GM21515 (cell line): Measurements from ENCODE around the gene ONECUT2.
"Not testable (repeated sequence)": the region's sequence is repeated elsewhere in the genome, so short reads cannot be mapped to it uniquely, and the experiment has no call there.

Experiments used
- ATAC-seq: cut with Tn5 transposase; IDR thresholded peaks from one replicate; pipeline ENCODE4 v1.9.1; 2021; ENCODE audit not compliant: unreplicated experiment

The ONECUT2 gene

GRCh38 chr18:57434536-57435494, at the start of gene ONECUT2:
ONECUT2 (plus strand) TSS chr18:57435374; CDS start chr18:57435717, 343 bp downstream.
- peak; percentile 78 for ATAC-seq

DNA sequence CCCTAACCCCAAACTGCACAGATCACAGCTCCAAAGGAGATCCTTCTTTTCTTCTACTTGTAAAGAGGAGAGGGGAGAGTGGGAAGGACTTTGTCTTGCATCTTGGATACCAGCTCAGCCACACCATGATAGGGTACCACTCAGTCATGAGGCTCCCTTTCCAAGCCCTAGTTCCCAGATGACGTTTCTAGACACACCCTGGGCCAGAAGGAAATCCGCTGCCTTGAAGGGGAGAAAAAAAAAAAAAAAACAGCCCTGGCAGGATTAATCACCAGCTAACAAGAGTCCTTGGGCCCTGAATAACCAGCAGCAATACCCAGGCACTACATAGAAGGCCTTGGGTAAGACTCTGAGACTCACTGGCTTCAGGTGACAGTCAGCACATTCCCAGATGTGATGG, 45.9 kb upstream of the ONECUT2 start:
- ATAC-seq, result no peak

DNA sequence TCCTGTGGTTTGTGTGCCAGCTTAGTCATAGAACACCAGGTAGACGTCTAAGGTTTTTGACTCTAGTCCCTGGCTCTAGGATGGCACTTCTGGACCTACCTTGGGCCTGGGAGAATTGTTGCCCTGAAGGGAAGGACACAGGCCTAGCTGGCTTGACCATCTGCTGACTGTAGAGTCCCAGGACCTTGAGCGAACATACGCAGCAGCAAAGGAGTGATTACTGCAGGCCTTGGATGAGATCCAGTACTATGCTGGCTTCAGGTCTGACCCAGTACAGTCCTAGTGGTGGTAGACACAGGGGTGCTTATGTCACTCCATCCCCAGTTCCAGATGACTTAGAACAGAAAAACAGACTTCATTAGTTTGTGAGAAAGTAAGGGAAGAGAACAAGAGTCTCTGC, 45.1 kb upstream of the ONECUT2 start:
- ATAC-seq, result no peak

- ATAC-seq, result not testable (repeated sequence)
Measured at GRCh38 chr18:57394749-57395148, 40.4 kb upstream of the ONECUT2 start.

DNA sequence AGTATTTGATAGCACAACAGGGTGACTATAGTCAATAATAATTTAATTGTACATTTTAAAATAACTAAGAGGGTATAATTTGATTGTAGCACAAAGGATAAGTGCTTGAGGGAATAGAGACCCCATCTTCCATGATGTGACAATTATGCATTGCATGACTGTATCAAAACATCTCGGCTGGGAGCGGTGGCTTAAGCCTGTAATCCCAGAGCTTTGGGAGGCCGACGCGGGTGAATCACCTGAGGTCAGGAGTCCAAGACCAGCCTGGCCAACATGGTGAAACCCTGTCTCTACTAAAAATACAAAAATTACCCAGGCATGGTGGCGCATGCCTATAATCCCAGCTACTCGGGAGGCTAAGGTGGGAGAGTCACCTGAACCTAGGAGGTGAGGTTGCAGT, 38.3 kb upstream of the ONECUT2 start:
- ATAC-seq, result not testable (repeated sequence)

GRCh38 chr18:57397440-57398132, 37.6 kb upstream of the ONECUT2 start:
- no peak for ATAC-seq

GRCh38 chr18:57404345-57404744, 30.8 kb upstream of the ONECUT2 start:
- no peak for ATAC-seq

DNA sequence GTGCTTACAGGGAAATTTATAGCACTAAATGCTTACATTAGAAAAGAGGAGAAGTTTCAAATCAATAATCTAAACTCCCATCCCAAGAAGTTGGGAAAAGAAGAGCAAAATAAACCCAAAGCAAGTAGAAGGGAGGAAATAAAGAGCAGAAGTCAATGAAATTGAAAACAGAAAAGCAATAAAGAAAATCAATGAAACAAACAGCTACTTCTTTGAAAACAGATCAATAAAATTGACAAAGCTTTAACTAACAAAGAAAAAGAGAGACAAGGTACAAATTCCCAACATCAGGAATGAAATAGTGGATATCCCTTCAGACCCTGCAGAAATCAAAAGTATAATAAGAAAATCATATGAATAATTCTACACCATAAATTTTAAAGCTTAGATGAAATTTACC, 25.5 kb upstream of the ONECUT2 start:
- ATAC-seq, result no peak

DNA sequence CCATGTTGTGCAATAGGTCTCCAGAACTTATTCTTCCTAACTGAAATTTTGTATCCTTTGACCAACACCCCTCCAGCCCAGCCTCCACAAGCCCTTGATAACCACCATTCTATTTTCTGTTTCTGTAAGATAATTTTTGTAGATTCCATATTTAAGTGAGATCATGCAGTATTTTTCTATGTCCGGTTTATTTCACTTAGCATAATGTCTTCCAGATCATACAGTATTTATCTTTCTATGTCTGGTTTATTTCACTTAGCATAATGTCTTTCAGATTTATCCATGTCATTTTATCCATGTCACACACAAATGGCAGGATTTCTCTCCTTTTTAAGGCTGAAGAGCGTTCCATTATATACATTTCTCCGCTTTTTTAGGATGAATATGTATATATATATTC, 24.4 kb upstream of the ONECUT2 start:
- no peak for ATAC-seq

DNA sequence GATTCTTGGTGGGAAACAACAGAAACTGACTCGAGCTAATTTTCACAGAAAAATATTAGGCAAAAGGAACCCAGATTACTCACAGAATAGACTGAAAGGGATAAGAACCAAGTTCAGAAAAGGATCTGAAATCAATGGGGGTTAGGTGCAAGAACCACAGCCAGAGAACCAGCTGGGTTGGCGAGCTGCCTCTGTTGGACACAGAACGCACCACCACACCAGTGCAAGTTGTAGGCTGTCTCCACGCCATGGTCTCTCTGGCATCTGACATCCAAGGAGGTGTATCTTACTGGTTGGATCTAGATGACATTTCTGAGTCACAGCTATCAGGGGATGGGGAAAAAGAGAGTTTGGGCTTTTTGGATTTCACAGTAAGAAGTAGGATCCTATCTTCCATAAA, 18.6 kb upstream of the ONECUT2 start:
- no peak for ATAC-seq

GRCh38 chr18:57422313-57422872, 12.8 kb upstream of the ONECUT2 start:
- ATAC-seq, result no peak

DNA sequence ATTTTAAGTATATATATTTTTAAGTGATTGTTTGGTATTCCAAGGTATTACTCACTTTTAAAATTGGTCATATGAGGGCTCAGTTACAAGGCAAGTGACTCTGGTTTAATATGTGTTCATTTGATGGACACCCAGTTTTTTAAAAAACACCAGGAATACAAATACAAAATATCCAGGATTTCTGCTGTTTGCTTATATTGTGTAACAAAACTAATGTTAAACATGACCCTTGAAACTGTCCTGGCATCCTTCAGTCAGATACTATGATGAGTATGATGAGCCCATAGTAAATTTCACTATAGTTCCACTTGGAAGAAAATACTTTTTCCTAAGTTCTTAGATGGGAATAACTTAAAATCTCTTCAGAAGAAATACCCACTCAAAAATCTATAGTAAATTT, 11.4 kb upstream of the ONECUT2 start:
- ATAC-seq, result no peak

GRCh38 chr18:57425096-57425495, 10.1 kb upstream of the ONECUT2 start:
- no peak for ATAC-seq

- no peak for ATAC-seq
Measured at GRCh38 chr18:57426187-57426586, 9.0 kb upstream of the ONECUT2 start.

GRCh38 chr18:57427429-57428201, 7.6 kb upstream of the ONECUT2 start:
- no peak for ATAC-seq

- ATAC-seq, result no peak
Measured at GRCh38 chr18:57428221-57429150, 6.7 kb upstream of the ONECUT2 start.

DNA sequence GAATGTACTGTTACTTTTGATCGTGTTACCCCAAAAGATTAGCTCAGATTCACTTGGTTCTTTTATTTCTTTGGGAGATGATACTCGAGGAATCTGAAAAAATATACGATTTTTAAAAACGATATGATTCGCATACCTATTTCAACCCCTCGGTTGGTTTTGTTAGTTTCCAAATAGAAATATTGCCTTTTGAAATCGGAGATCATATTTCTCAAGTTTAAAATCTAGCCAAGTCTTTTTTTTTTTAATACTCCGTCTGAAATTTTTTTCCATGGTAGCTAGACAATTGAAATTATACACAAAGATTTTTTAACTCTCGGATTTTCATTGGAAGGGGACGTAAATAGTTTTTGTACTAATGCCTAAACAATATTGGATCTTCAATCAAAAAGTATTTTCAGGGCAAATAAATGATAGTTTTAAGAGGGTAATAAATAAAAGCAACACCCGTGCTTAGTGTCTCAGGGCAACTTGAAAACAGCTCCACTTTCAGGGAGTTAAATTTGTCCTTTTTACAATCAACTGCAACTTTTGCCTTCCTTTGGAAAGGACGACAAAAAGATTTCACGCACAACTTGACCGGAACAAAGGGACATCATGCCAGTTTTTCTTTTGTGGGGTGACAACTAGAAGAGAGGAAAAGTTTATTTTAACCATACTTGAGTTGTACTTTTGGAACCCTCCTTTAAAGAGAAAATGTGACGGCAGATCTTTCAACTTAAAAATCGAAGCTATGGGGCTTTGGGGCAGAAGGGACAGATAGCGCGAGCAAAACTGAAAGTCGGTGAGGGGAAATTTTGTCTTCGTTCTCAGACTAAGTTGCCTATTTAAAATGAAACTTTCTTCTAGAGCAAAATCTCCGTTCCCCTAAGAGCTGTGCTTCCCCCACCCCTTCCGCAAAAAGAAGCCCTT, 5.8 kb upstream of the ONECUT2 start:
- ATAC-seq, result no peak

DNA sequence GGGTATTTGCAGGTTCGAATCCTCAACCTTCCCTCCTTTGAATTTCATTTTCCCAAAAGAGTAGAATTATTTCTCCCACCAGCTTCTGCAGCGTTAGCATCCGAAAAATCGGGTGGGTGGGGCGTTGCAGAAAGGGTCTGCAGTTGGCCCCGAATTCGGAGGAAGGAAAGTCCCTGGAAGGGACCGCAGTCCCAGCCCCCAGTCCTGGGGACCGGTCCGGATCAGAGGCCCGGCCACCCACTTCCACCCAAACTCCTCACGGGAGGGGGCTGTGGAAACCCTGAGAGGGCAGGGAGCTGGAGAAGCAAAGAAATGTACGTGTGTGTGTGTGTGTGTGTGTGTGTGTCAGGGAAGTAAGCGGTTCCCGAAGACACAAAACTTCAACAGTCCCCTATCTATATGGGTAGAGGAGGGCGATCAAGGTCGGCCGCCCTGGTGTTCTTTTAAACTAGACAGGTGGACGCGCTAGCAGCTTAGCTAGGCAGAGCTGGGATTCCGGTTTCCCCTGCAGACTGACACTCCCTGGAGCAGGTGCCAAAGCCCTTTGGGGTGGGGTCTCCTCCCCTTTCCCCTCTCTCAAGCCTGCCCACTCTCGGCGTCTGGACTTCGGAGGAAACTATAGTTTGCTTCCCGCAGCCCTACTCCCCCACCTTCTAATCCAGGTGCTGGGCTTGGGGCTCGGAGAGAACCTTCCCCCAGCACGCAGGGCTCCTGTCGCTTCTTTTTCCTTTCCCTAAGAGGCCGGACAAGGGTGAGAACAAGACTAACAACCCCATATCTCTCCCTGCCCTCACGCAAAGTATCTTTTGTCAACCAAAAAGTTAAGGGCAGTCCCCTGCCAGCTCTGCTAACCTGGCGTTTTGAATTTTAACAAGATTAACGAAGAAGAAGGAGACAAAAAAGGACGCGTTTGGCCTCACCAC, 4.8 kb upstream of the ONECUT2 start:
- ATAC-seq, result no peak
